Measurements from ENCODE around the gene STRIP2.

The STRIP2 gene

GRCh38 chr7:129389829-129390228 is 44.4 kb upstream of the STRIP2 start:
- no peak for DNase-seq (ENCODE audit: low spot score)
- TF ChIP-seq CTCF (IDR thresholded peaks at IDR 0.05; ENCODE audit: extremely low read depth, missing control alignments): no peak

GRCh38 chr7:129390314-129390713 is 43.9 kb upstream of the STRIP2 start:
- TF ChIP-seq CTCF (IDR thresholded peaks at IDR 0.05; ENCODE audit: extremely low read depth, missing control alignments): no peak
- DNase-seq (ENCODE audit: low spot score): no peak

GRCh38 chr7:129391546-129392171 is 42.6 kb upstream of the STRIP2 start:
- no peak for TF ChIP-seq CTCF (IDR thresholded peaks at IDR 0.05; ENCODE audit: extremely low read depth, missing control alignments)
- DNase-seq (ENCODE audit: low spot score): no peak

- no peak for TF ChIP-seq CTCF (IDR thresholded peaks at IDR 0.05; ENCODE audit: extremely low read depth, missing control alignments)
- no peak for DNase-seq (ENCODE audit: low spot score)
Measured at GRCh38 chr7:129393255-129393654, 41.0 kb upstream of the STRIP2 start.

- no peak for DNase-seq (ENCODE audit: low spot score)
- TF ChIP-seq CTCF (IDR thresholded peaks at IDR 0.05; ENCODE audit: extremely low read depth, missing control alignments): no peak
Measured at GRCh38 chr7:129394101-129394500, 40.1 kb upstream of the STRIP2 start.

- no peak for TF ChIP-seq CTCF (IDR thresholded peaks at IDR 0.05; ENCODE audit: extremely low read depth, missing control alignments)
- no peak for DNase-seq (ENCODE audit: low spot score)
Measured at GRCh38 chr7:129394982-129395914, 39.0 kb upstream of the STRIP2 start.
